GM20000 (cell line): Measurements from ENCODE around the gene RAB11FIP3.
"Not testable (repeated sequence)": the region's sequence is repeated elsewhere in the genome, so short reads cannot be mapped to it uniquely, and the experiment has no call there.

Experiments used
- DNase-seq: peaks from one replicate; pipeline ENCODE4 v3.0.0; 2012; ENCODE audit warnings: low spot score
- TF ChIP-seq, protein P1 (sequence below): IDR thresholded peaks from 2 replicates; pipeline ENCODE4 v1.5.1; 2012; ENCODE audit warnings: mild to moderate bottlenecking, control low read depth; ENCODE audit errors: extremely low read depth, missing control alignments

Gene RAB11FIP3, protein sequence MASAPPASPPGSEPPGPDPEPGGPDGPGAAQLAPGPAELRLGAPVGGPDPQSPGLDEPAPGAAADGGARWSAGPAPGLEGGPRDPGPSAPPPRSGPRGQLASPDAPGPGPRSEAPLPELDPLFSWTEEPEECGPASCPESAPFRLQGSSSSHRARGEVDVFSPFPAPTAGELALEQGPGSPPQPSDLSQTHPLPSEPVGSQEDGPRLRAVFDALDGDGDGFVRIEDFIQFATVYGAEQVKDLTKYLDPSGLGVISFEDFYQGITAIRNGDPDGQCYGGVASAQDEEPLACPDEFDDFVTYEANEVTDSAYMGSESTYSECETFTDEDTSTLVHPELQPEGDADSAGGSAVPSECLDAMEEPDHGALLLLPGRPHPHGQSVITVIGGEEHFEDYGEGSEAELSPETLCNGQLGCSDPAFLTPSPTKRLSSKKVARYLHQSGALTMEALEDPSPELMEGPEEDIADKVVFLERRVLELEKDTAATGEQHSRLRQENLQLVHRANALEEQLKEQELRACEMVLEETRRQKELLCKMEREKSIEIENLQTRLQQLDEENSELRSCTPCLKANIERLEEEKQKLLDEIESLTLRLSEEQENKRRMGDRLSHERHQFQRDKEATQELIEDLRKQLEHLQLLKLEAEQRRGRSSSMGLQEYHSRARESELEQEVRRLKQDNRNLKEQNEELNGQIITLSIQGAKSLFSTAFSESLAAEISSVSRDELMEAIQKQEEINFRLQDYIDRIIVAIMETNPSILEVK

DNA sequence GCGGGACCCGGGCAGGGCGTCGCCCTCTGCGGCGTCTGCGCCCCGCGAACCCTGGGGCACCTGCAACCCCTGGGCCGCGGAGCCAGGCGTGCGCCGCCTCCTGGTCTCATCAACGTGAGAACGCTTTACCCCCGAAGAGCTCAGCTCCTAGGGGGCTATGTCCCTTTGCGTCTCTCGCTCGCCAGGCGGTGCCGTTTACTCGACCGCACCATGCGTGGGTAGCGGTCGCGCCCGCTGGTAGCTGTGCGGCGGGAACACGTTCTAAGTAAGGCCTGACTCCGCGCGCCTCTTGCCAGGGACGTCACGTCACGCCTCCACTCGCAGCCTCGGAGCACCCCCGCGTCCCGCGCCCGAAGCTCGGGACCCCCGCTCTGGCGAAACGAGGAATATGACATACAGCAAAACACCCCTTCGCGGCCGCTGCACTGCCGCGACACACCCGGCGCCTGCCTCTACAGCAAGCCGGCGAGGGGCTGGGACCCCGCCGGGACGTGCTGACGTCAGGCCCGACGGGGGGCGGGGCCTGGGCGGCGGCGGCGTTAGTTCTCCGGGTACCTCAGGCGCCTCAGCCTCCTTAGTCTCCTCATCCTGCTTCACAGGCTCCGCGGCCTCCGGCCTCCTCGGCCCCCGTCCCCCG lies at the start of gene RAB11FIP3:
Gene RAB11FIP3 (plus strand): TSS at position 568 of the 637 bp plus-strand sequence. CDS start 358 bp downstream, outside the sequence.
- TF ChIP-seq, protein P1, sequence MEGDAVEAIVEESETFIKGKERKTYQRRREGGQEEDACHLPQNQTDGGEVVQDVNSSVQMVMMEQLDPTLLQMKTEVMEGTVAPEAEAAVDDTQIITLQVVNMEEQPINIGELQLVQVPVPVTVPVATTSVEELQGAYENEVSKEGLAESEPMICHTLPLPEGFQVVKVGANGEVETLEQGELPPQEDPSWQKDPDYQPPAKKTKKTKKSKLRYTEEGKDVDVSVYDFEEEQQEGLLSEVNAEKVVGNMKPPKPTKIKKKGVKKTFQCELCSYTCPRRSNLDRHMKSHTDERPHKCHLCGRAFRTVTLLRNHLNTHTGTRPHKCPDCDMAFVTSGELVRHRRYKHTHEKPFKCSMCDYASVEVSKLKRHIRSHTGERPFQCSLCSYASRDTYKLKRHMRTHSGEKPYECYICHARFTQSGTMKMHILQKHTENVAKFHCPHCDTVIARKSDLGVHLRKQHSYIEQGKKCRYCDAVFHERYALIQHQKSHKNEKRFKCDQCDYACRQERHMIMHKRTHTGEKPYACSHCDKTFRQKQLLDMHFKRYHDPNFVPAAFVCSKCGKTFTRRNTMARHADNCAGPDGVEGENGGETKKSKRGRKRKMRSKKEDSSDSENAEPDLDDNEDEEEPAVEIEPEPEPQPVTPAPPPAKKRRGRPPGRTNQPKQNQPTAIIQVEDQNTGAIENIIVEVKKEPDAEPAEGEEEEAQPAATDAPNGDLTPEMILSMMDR, result peak; percentile 1

DNA sequence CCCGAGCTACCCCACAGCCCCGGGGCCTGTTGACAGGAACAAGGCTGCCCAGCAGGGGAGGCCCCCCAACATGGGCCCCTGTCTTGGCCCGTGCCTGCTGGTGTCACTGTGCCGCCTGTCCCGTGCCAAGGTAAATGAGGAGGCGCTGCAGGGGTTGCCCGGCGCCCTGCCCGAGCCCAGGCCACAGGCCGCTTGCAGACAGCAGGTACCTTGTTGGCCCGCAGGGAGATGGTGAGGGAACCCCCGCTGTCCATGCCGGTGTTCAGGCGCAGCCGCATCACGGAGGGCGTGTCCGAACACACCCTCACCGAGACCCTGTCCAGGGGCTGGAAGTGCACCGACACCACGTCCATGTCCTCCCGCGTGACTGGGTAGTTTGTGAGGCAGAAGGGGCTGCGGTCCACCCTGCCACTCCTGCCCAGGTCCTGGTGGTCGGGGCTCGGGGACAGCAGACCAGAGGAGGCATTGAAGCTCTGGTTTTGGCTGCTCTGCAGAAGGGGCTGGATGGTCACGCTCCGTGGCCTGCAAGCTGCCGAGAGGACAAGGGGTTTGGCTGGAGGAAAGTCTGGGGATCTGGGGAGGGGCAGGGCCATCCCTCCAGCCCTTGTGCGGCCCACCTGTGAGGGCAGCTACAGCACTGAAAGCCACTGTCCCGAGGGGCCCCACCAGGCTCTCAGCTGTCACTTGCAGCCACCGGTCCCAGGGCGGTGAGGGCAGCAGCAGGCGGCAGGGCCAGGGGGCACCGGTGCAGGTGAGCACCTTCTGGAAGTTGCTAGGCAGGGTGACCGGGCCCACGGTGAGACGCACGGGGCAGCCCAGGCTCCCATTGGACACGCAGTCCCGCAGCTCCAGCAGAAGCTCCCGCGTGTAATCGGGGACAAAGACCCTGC lies 49.3 kb upstream of the RAB11FIP3 start:
- DNase-seq, result no peak
- TF ChIP-seq, protein P1, result no peak

More for the DNA sequence above, at the start of gene RAB11FIP3:
- DNase-seq, result peak; percentile 99

DNA sequence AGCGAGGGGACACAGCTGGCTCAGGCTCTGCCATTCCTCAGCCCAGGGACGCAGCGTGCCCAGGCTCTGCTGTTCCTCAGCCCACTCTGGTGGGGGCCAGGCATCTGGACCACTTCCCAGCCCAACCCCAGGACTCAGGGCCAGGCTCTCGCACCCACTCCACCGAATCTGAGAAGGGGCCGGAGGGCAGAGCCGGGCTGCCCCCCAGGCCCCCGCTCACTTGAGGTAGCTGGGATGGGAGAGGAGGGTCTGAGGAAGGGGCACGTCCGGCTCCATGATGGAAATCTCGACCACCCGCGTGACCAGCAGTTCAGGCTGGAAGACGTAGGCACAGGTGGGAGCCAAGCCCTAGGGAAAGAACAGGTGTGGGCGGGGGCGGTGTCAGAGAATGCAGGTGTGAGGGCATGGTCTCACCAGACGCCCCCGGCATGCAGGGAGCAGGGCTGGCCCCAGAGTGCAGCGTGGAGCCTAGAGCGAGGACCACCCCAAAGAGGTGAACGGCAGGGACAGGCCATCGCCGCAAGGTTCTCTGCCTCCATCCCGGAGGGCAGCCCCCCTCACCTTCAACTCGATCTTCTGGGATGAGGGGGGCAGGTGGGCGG lies 48.5 kb upstream of the RAB11FIP3 start:
- TF ChIP-seq, protein P1, result no peak
- DNase-seq, result no peak

DNA sequence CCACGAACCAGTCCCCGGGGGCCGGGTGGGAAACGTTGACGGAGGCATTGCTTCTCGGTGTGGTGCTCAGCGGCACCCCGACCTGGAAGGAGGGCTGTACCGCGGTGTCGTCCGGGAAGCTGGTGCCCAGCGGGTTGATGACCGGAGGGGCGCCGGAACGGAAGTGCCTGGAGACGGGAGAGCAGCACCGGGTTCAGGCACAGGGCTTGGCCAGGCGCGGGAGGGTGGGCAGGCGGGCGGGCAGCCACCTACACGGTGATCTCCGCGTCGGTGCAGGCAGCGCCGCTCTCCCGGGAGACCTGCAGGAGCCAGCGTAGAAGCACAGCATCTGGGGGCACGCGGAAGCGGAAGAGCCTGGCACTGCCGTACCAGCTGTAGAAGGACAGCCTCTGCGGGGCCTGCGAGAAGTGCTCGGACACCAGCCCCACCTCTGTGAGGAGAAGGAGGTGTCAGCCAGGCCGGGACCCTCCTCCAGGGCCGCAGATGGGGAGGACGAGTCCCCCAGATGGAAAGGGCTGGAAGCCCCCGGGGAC lies 48.0 kb upstream of the RAB11FIP3 start:
- TF ChIP-seq, protein P1, result no peak
- no peak for DNase-seq

DNA sequence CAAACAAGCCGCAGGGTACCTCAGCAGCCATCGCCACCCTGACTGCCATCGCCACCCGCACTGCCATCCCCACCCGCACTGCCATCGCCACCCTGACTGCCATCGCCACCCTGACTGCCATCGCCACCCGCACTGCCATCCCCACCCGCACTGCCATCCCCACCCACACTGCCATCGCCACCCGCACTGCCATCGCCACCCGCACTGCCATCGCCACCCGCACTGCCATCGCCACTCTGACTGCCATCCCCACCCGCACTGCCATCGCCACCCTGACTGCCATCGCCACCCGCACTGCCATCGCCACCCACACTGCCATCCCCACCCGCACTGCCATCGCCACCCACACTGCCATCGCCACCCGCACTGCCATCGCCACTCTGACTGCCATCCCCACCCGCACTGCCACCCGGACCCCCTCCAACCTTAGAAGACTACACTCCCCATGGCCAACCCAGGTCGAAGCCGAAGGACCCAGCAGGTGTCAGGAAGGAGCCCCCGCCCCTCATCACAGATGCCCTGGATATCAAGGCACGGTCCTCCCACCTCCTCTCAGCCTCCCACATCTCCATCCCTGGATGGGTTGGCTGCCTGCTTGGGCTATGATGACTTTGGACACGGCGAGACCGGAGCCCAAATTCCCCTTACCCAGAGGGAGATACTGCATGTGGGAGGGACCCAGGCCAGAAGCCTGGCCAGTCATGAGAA lies 47.2 kb upstream of the RAB11FIP3 start:
- DNase-seq, result not testable (repeated sequence)

DNA sequence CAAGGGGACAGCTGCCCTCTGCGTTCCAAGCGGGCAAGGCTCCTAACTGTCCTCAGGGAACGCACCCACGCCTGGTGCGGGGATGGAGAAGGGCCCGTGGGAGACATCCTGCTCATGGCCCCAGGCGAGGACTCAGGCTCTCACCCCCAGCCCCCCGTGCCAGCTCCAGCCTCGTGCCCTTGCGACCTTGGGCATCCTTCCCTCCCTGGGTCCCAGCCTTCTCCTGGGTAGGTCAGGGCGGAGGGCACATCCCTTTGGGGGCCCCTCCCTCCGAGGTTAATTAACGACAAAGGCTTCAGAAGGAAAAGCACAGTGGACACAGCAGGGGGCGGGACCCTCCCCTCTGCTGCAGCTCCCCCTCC lies 46.6 kb upstream of the RAB11FIP3 start:
- DNase-seq, result no peak
- TF ChIP-seq, protein P1, result no peak
